ENCODE data around the gene NPPC. TPM values are rescaled to one million over a fixed set of nuclear protein-coding genes. Genes with fewer than 3 reads are reported as not detected.
"Not testable (repeated sequence)": the region's sequence is repeated elsewhere in the genome, so short reads cannot be mapped to it uniquely, and the experiment has no call there.

The NPPC gene
- total RNA-seq, 1 experiment from 2014 or later: not detected

- Histone ChIP-seq H2AFZ (ENCODE audit: low read length) (no peak overlapping the region), H3K9ac (ENCODE audit: low read length) (no peak overlapping the region), H3K27me3 (ENCODE audit: low read length) (no peaks in the 10 kb centered on the region), H3K79me2 (ENCODE audit: low read length) (no peaks in the 10 kb centered on the region), H3K4me3 (ENCODE audit: low read length) (no peak overlapping the region), H3K9me3 (ENCODE audit: low read length) (no peaks in the 10 kb centered on the region), H3K9me2 (replicated peaks; ENCODE audit: low read length) (no peaks in the 10 kb centered on the region), H3F3A (ENCODE audit: low read length, unreplicated experiment) (no peaks in the 10 kb centered on the region), H3K27ac (ENCODE audit: low read length) (no peak overlapping the region), H3K4me2 (ENCODE audit: low read length) (no peak overlapping the region), H3K4me1 (ENCODE audit: insufficient read depth, low read length) (no peaks in the 10 kb centered on the region), H4K20me1 (ENCODE audit: low read length) (no peaks in the 10 kb centered on the region), H3K36me3 (ENCODE audit: low read depth, low read length) (no peaks in the 10 kb centered on the region)
- DNase-seq: no peak
- POLR2A ChIA-PET (ENCODE audit: unreplicated experiment): no interaction called here
- no peak for ATAC-seq
- intact Hi-C loops (cut with micrococcal nuclease): no loop called here
- TF ChIP-seq EZH2 (IDR thresholded peaks at IDR 0.05; ENCODE audit: low read length, unreplicated experiment): no peak
- TF ChIP-seq, protein P1, sequence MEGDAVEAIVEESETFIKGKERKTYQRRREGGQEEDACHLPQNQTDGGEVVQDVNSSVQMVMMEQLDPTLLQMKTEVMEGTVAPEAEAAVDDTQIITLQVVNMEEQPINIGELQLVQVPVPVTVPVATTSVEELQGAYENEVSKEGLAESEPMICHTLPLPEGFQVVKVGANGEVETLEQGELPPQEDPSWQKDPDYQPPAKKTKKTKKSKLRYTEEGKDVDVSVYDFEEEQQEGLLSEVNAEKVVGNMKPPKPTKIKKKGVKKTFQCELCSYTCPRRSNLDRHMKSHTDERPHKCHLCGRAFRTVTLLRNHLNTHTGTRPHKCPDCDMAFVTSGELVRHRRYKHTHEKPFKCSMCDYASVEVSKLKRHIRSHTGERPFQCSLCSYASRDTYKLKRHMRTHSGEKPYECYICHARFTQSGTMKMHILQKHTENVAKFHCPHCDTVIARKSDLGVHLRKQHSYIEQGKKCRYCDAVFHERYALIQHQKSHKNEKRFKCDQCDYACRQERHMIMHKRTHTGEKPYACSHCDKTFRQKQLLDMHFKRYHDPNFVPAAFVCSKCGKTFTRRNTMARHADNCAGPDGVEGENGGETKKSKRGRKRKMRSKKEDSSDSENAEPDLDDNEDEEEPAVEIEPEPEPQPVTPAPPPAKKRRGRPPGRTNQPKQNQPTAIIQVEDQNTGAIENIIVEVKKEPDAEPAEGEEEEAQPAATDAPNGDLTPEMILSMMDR (conservative IDR thresholded peaks at IDR 0.05; ENCODE audit: low read depth, low read length): no peak
- no peak for TF ChIP-seq EZH2phosphoT487 (IDR thresholded peaks at IDR 0.05; ENCODE audit: borderline replicate concordance, low read length)
- no TSS peak for BruUV-seq (replicated peaks)
- CTCF ChIA-PET: interaction anchor here (0.9 kb wide), 1 partner anchor 10 kb away, joined by 4 read pairs; no protein-coding TSS in a partner anchor
Observed at GRCh38 chr2:231910771-231911170, 15.4 kb downstream of the NPPC start.

- BruUV-seq (replicated peaks); CTCF ChIA-PET; H3K4me1 ChIP-seq (ENCODE audit: insufficient read depth, low read length); H3K9ac ChIP-seq (ENCODE audit: low read length); H3K27me3 ChIP-seq (ENCODE audit: low read length); DNase-seq; H3K79me2 ChIP-seq (ENCODE audit: low read length); ATAC-seq; H3K4me3 ChIP-seq (ENCODE audit: low read length); POLR2A ChIA-PET (ENCODE audit: unreplicated experiment); H2AFZ ChIP-seq (ENCODE audit: low read length); intact Hi-C loops (cut with micrococcal nuclease); H3K4me2 ChIP-seq (ENCODE audit: low read length); H3F3A ChIP-seq (ENCODE audit: low read length, unreplicated experiment); H3K9me3 ChIP-seq (ENCODE audit: low read length); H3K9me2 ChIP-seq (replicated peaks; ENCODE audit: low read length); H3K27ac ChIP-seq (ENCODE audit: low read length); H3K36me3 ChIP-seq (ENCODE audit: low read depth, low read length); H4K20me1 ChIP-seq (ENCODE audit: low read length): not testable (repeated sequence)
Observed at GRCh38 chr2:231910161-231910560, 16.0 kb downstream of the NPPC start.

GRCh38 chr2:231909631-231910030 lies 16.6 kb downstream of the NPPC start:
- TF ChIP-seq EZH2 (IDR thresholded peaks at IDR 0.05; ENCODE audit: low read length, unreplicated experiment): no peak
- no peak for TF ChIP-seq EZH2phosphoT487 (IDR thresholded peaks at IDR 0.05; ENCODE audit: borderline replicate concordance, low read length)
- TF ChIP-seq, protein P1 (conservative IDR thresholded peaks at IDR 0.05; ENCODE audit: low read depth, low read length): no peak
- no peaks in the 10 kb centered on the region for H3K79me2 ChIP-seq (ENCODE audit: low read length)
- POLR2A ChIA-PET (ENCODE audit: unreplicated experiment): no interaction called here
- no peaks in the 10 kb centered on the region for H4K20me1 ChIP-seq (ENCODE audit: low read length)
- H2AFZ ChIP-seq (ENCODE audit: low read length): no peak overlapping the region
- no peaks in the 10 kb centered on the region for H3K4me1 ChIP-seq (ENCODE audit: insufficient read depth, low read length)
- CTCF ChIA-PET: no interaction called here
- H3K27ac ChIP-seq (ENCODE audit: low read length): no peak overlapping the region
- no peaks in the 10 kb centered on the region for H3K36me3 ChIP-seq (ENCODE audit: low read depth, low read length)
- H3K27me3 ChIP-seq (ENCODE audit: low read length): no peaks in the 10 kb centered on the region
- no peak overlapping the region for H3K9ac ChIP-seq (ENCODE audit: low read length)
- no peak overlapping the region for H3K4me3 ChIP-seq (ENCODE audit: low read length)
- no peak for ATAC-seq
- no peak for DNase-seq
- H3K4me2 ChIP-seq (ENCODE audit: low read length): no peak overlapping the region
- H3K9me3 ChIP-seq (ENCODE audit: low read length): no peaks in the 10 kb centered on the region
- intact Hi-C loops (cut with micrococcal nuclease): no loop called here
- no TSS peak for BruUV-seq (replicated peaks)
- H3K9me2 ChIP-seq (replicated peaks; ENCODE audit: low read length): no peaks in the 10 kb centered on the region
- H3F3A ChIP-seq (ENCODE audit: low read length, unreplicated experiment): no peaks in the 10 kb centered on the region
